Smooth muscle cell (in vitro differentiated cells): Measurements from ENCODE around the gene PDE2A. TPM values are rescaled to one million over a fixed set of nuclear protein-coding genes. Genes with fewer than 3 reads are reported as not detected.

Experiments used
- DNase-seq: peaks from one replicate; lab custom pipeline; 2025; ENCODE audit not compliant: unreplicated experiment; lab: John Stamatoyannopoulos, UW
- H2AFZ ChIP-seq: fragments of 200-600 bp; sonication (generic); 2 replicates; pipeline ENCODE4 v1.6.0; 2016; ENCODE audit warnings: antibody characterized with exemption, low read depth, mild to moderate bottlenecking
- H3F3A ChIP-seq: fragments of 200-600 bp; sonication (generic); 2 replicates; pipeline ENCODE4 v1.6.0; 2017; ENCODE audit warnings: antibody characterized with exemption, low read depth
- H3K27ac ChIP-seq: fragments of 200-600 bp; sonication (generic); 2 replicates; pipeline ENCODE4 v1.5.1; 2016; ENCODE audit warnings: low read depth, mild to moderate bottlenecking
- H3K27me3 ChIP-seq: fragments of 200-600 bp; sonication (generic); 2 replicates; pipeline ENCODE4 v1.6.1; 2016; ENCODE audit warnings: low read depth, mild to moderate bottlenecking
- H3K36me3 ChIP-seq: fragments of 200-600 bp; sonication (generic); 2 replicates; pipeline ENCODE4 v1.5.1; 2016; ENCODE audit warnings: low read depth
- H3K4me1 ChIP-seq: fragments of 200-600 bp; sonication (generic); 2 replicates; pipeline ENCODE4 v1.5.1; 2016; ENCODE audit warnings: low read depth
- H3K4me2 ChIP-seq: fragments of 200-600 bp; sonication (generic); 2 replicates; pipeline ENCODE4 v1.6.0; 2016; ENCODE audit warnings: mild to moderate bottlenecking
- H3K4me3 ChIP-seq: fragments of 200-600 bp; sonication (generic); 2 replicates; pipeline ENCODE4 v1.5.1; 2016; ENCODE audit warnings: mild to moderate bottlenecking
- H3K79me2 ChIP-seq: fragments of 200-600 bp; sonication (generic); 2 replicates; pipeline ENCODE4 v1.6.0; 2016; ENCODE audit warnings: low read depth, mild to moderate bottlenecking
- H3K9ac ChIP-seq: fragments of 200-600 bp; sonication (generic); 2 replicates; pipeline ENCODE4 v1.6.0; 2016; ENCODE audit warnings: low read depth
- H3K9me3 ChIP-seq: fragments of 200-600 bp; sonication (generic); replicated peaks from 2 replicates; pipeline ENCODE4 v1.5.1; 2016; ENCODE audit warnings: low read depth
- H4K20me1 ChIP-seq: fragments of 200-600 bp; sonication (generic); 2 replicates; pipeline ENCODE4 v1.6.0; 2016; ENCODE audit warnings: low read depth
- CTCF ChIP-seq: fragments of 200-600 bp; sonication (generic); IDR thresholded peaks from 2 replicates; pipeline ENCODE4 v1.5.1; 2017; ENCODE audit warnings: borderline replicate concordance, mild to moderate bottlenecking, antibody characterized with exemption; ENCODE audit not compliant: insufficient read depth, poor library complexity, severe bottlenecking
- WGBS: methylation state at CpG from one replicate; pipeline ENCODE4 v1.1.7; 2016; ENCODE audit warnings: low lambda C conversion rate; 5-methylcytosine and 5-hydroxymethylcytosine counted together
- polyA plus RNA-seq: library from polyadenylated mRNA; unstranded; fragments of >200 nt; fragmentation: Nextera tagmentation; extraction: Ambion mirVana; gene quantifications from 2 replicates; pipeline ENCODE4 v1.2.1, GENCODE V29; 2016
- total RNA-seq: library from RNA; depleted of rRNA; stranded (reverse); fragments of >200 nt; gene quantifications from 2 replicates; pipeline ENCODE4 v1.2.3, GENCODE V29; 2014

Gene PDE2A
- total and polyA plus RNA-seq, 2 experiments from 2014 or later: 1.0 TPM; not detected in 1

- TF ChIP-seq CTCF: peak; percentile 73
- H3K9me3 ChIP-seq: no peaks in the 10 kb centered on the region
- H3K4me2 ChIP-seq: peak overlapping the region; percentile 19
- no peaks in the 10 kb centered on the region for H3K36me3 ChIP-seq
- peaks cover 6% of the 10 kb centered on the region for H3K4me1 ChIP-seq
- no peak overlapping the region for H3K9ac ChIP-seq
- H3K79me2 ChIP-seq: no peaks in the 10 kb centered on the region
- peak overlapping the region; percentile 84 for H3K27ac ChIP-seq
- peak; percentile 12 for DNase-seq
- H3K4me3 ChIP-seq: no peak overlapping the region
- peaks cover 41% of the 10 kb centered on the region for H4K20me1 ChIP-seq
- WGBS: 49% methylated on average over 9 of the region's 9 CpGs
- no peaks in the 10 kb centered on the region for H3K27me3 ChIP-seq
- H2AFZ ChIP-seq: no peak overlapping the region
- peaks cover 9% of the 10 kb centered on the region for H3F3A ChIP-seq
Observed at GRCh38 chr11:72684236-72684912, 10.2 kb upstream of the PDE2A start.

- no peaks in the 10 kb centered on the region for H3K9me3 ChIP-seq
- H3K4me3 ChIP-seq: no peak overlapping the region
- no peaks in the 10 kb centered on the region for H3K79me2 ChIP-seq
- H3F3A ChIP-seq: peaks cover 9% of the 10 kb centered on the region
- no peak overlapping the region for H2AFZ ChIP-seq
- no peaks in the 10 kb centered on the region for H3K36me3 ChIP-seq
- no peaks in the 10 kb centered on the region for H3K27me3 ChIP-seq
- no peak overlapping the region for H3K9ac ChIP-seq
- DNase-seq: peak; percentile 24
- no peak overlapping the region for H3K27ac ChIP-seq
- peaks cover 6% of the 10 kb centered on the region for H3K4me1 ChIP-seq
- H3K4me2 ChIP-seq: peak overlapping the region; percentile 19
- WGBS: 56% methylated on average over 7 of the region's 7 CpGs
- TF ChIP-seq CTCF: peak; percentile 84
- peaks cover 41% of the 10 kb centered on the region for H4K20me1 ChIP-seq
Observed at GRCh38 chr11:72683782-72684200, 9.6 kb upstream of the PDE2A start.

- H2AFZ ChIP-seq: no peak overlapping the region
- peaks cover 2% of the 10 kb centered on the region for H3K27me3 ChIP-seq
- H3K9me3 ChIP-seq: no peaks in the 10 kb centered on the region
- peaks cover 6% of the 10 kb centered on the region for H3K4me1 ChIP-seq
- no peak for DNase-seq
- no peak overlapping the region for H3K27ac ChIP-seq
- H3K9ac ChIP-seq: no peak overlapping the region
- H3K79me2 ChIP-seq: no peaks in the 10 kb centered on the region
- no peaks in the 10 kb centered on the region for H3K36me3 ChIP-seq
- peaks cover 9% of the 10 kb centered on the region for H3F3A ChIP-seq
- no peak overlapping the region for H3K4me2 ChIP-seq
- peaks cover 41% of the 10 kb centered on the region for H4K20me1 ChIP-seq
- no peak overlapping the region for H3K4me3 ChIP-seq
- WGBS: 95% methylated on average over 4 of the region's 4 CpGs
- no peak for TF ChIP-seq CTCF
Observed at GRCh38 chr11:72682858-72683243, 8.6 kb upstream of the PDE2A start.
